HepG2 (cell line): ENCODE results near the gene SEC14L2.

Experiments
- CREB1 ChIP-seq, 2 experiments: fragments of 450-650 bp in 1 of 2; IDR thresholded peaks; 2 replicates each; pipeline ENCODE4 v1.6.1; 2016 to 2017; ENCODE audit warnings: control low read depth in 1 of 2, mild to moderate bottlenecking in 1 of 2, missing compliant biosample characterization in 1 of 2, missing genetic modification characterization in 1 of 2
- HDAC2 ChIP-seq: sonication (generic); formaldehyde crosslinking; IDR thresholded peaks from 2 replicates; pipeline ENCODE4 v1.4.0; 2020; ENCODE audit warnings: missing genetic modification reagents
- NFYB ChIP-seq: sonication (generic); formaldehyde crosslinking; IDR thresholded peaks from 2 replicates; pipeline ENCODE4 v1.4.0; 2020; ENCODE audit warnings: missing genetic modification reagents
- PLRG1 ChIP-seq: fragments of 450-650 bp; conservative IDR thresholded peaks from 2 replicates; pipeline ENCODE4 v1.6.1; 2016
- ZSCAN20 ChIP-seq: sonication (generic); formaldehyde crosslinking; IDR thresholded peaks from 2 replicates; pipeline ENCODE4 v1.4.0; 2020; ENCODE audit warnings: missing genetic modification reagents, mild to moderate bottlenecking, borderline replicate concordance
- TF ChIP-seq, protein P1 (sequence below): sonication (generic); formaldehyde crosslinking; IDR thresholded peaks from 2 replicates; pipeline ENCODE4 v1.5.0; 2020; ENCODE audit warnings: missing genetic modification reagents
- TF ChIP-seq, protein P2 (sequence below): sonication (generic); formaldehyde crosslinking; IDR thresholded peaks from 2 replicates; pipeline ENCODE4 v1.5.0; 2020; ENCODE audit warnings: mild to moderate bottlenecking, missing genetic modification reagents, moderate library complexity
- TF ChIP-seq, protein P3 (sequence below): sonication (generic); formaldehyde crosslinking; conservative IDR thresholded peaks from 2 replicates; pipeline ENCODE4 v1.4.0; 2020; ENCODE audit warnings: missing genetic modification reagents

DNA sequence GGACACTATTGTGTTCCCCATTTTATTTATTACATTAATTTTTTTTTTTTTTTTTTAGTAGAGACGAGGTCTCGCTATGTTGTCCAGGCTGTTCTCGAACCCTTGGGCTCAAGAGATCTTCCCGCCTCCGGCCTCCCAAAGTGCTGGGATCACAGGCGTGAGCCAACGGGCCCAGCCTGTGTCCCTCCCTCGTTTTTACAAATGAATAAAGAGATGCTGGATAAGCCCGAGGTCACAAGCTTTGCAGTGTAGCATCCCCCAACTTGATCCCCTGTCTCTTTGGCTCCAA, 28.5 kb downstream of the SEC14L2 start:
- TF ChIP-seq NFYB (CRISPR knock-in tag) (no peak), ZSCAN20 (no peak), HDAC2 (CRISPR knock-in tag) (no peak), CREB1 (IDR thresholded peaks at IDR 0.05) (no peak), CREB1 (CRISPR knock-in tag; IDR thresholded peaks at IDR 0.05) (no peak), PLRG1 (no peak)
- TF ChIP-seq, protein P1, sequence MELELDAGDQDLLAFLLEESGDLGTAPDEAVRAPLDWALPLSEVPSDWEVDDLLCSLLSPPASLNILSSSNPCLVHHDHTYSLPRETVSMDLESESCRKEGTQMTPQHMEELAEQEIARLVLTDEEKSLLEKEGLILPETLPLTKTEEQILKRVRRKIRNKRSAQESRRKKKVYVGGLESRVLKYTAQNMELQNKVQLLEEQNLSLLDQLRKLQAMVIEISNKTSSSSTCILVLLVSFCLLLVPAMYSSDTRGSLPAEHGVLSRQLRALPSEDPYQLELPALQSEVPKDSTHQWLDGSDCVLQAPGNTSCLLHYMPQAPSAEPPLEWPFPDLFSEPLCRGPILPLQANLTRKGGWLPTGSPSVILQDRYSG (CRISPR knock-in tag): no peak
- TF ChIP-seq, protein P2, sequence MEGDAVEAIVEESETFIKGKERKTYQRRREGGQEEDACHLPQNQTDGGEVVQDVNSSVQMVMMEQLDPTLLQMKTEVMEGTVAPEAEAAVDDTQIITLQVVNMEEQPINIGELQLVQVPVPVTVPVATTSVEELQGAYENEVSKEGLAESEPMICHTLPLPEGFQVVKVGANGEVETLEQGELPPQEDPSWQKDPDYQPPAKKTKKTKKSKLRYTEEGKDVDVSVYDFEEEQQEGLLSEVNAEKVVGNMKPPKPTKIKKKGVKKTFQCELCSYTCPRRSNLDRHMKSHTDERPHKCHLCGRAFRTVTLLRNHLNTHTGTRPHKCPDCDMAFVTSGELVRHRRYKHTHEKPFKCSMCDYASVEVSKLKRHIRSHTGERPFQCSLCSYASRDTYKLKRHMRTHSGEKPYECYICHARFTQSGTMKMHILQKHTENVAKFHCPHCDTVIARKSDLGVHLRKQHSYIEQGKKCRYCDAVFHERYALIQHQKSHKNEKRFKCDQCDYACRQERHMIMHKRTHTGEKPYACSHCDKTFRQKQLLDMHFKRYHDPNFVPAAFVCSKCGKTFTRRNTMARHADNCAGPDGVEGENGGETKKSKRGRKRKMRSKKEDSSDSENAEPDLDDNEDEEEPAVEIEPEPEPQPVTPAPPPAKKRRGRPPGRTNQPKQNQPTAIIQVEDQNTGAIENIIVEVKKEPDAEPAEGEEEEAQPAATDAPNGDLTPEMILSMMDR: no peak
- TF ChIP-seq, protein P3, sequence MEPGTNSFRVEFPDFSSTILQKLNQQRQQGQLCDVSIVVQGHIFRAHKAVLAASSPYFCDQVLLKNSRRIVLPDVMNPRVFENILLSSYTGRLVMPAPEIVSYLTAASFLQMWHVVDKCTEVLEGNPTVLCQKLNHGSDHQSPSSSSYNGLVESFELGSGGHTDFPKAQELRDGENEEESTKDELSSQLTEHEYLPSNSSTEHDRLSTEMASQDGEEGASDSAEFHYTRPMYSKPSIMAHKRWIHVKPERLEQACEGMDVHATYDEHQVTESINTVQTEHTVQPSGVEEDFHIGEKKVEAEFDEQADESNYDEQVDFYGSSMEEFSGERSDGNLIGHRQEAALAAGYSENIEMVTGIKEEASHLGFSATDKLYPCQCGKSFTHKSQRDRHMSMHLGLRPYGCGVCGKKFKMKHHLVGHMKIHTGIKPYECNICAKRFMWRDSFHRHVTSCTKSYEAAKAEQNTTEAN (CRISPR knock-in tag): no peak
